Caco-2 (cell line): Measurements from ENCODE around the gene GRAMD2B. TPM values are rescaled to one million over a fixed set of nuclear protein-coding genes. Genes with fewer than 3 reads are reported as not detected.

Experiments
- BruUV-seq: library from RNA; stranded (reverse); fragments of 400-500 nt; replicated peaks from 2 replicates; lab custom pipeline; 2021; lab: Mats Ljungman, UMichigan
- CTCF ChIA-PET: fragments of 300-600 bp; sonication (Branson Sonifier 250); formaldehyde crosslinking; loops from one replicate; lab custom pipeline; 2022; ENCODE audit warnings: antibody characterized with exemption; lab: Charles Lee
- POLR2A ChIA-PET: fragments of 300-600 bp; sonication (Branson Sonifier 250); formaldehyde crosslinking; loops from one replicate; lab custom pipeline; 2022; ENCODE audit warnings: antibody characterized with exemption; lab: Charles Lee
- DNase-seq, 2 experiments: peaks; one replicate each; pipeline versions ENCODE4 v3.0.0 to v3.0.0-alpha.2; 2020 to 2022
- H3K27me3 ChIP-seq: replicated peaks from 2 replicates; pipeline ENCODE4 v1.6.0; 2011; ENCODE audit warnings: low read length; ENCODE audit not compliant: control insufficient read depth, insufficient read depth
- H3K36me3 ChIP-seq: 2 replicates; pipeline ENCODE4 v1.5.1; 2011; ENCODE audit warnings: low read length; ENCODE audit not compliant: control insufficient read depth, insufficient read depth
- H3K4me1 ChIP-seq: fragments of 250-450 bp; sonication (Bioruptor Pico); 2 replicates; pipeline ENCODE4 v1.5.1; 2020; ENCODE audit warnings: mild to moderate bottlenecking
- H3K4me3 ChIP-seq: 2 replicates; pipeline ENCODE4 v1.5.1; 2011; ENCODE audit warnings: low read depth, mild to moderate bottlenecking, control low read depth, low read length
- H3K9me3 ChIP-seq: fragments of 250-450 bp; sonication (Bioruptor Pico); 2 replicates; pipeline ENCODE4 v1.5.1; 2020; ENCODE audit warnings: mild to moderate bottlenecking, moderate library complexity
- H3K27ac Mint-ChIP-seq: one replicate; pipeline ENCODE4 v1.8.0; 2022; ENCODE audit warnings: mixed read lengths; ENCODE audit not compliant: unreplicated experiment
- H3K27me3 Mint-ChIP-seq: one replicate; pipeline ENCODE4 v1.8.0; 2022; ENCODE audit warnings: mixed read lengths; ENCODE audit not compliant: insufficient read depth, unreplicated experiment
- H3K36me3 Mint-ChIP-seq: one replicate; pipeline ENCODE4 v1.8.0; 2022; ENCODE audit warnings: mild to moderate bottlenecking, mixed read lengths; ENCODE audit not compliant: insufficient read depth, unreplicated experiment
- H3K4me1 Mint-ChIP-seq: one replicate; pipeline ENCODE4 v1.8.0; 2022; ENCODE audit warnings: low read depth, mixed read lengths; ENCODE audit not compliant: unreplicated experiment
- H3K4me3 Mint-ChIP-seq: one replicate; pipeline ENCODE4 v1.8.0; 2022; ENCODE audit warnings: mild to moderate bottlenecking, moderate library complexity, mixed read lengths; ENCODE audit not compliant: unreplicated experiment
- H3K9me3 Mint-ChIP-seq: one replicate; pipeline ENCODE4 v1.8.0; 2022; ENCODE audit warnings: mixed read lengths; ENCODE audit not compliant: unreplicated experiment
- intact Hi-C: fragments of 100-400 bp; cut with micrococcal nuclease; formaldehyde crosslinking; loops from one replicate; pipeline ENCODE4 v1.10.0; 2022; ENCODE audit not compliant: unreplicated experiment
- total RNA-seq: library from RNA; stranded (reverse); gene quantifications from 2 replicates; pipeline ENCODE4 v1.2.3, GENCODE V29; 2022
- TF ChIP-seq, protein P1 (sequence below), 2 experiments: fragments of 200-600 bp in 1 of 2; IDR thresholded peaks; 1 replicate in 1 of 2; 2 replicates in 1 of 2; pipeline versions ENCODE4 v1.5.1 to v1.8.0; 2011 to 2022; ENCODE audit warnings: antibody characterized with exemption in 1 of 2, control low read depth in 1 of 2, inconsistent platforms in 1 of 2, low read depth in 1 of 2, low read length in 1 of 2, mild to moderate bottlenecking in 1 of 2, moderate library complexity in 1 of 2; ENCODE audit not compliant: insufficient read depth in 1 of 2, severe bottlenecking in 1 of 2, unreplicated experiment in 1 of 2

GRAMD2B gene
- total RNA-seq, 1 experiment from 2014 or later = 3.0 TPM

DNA sequence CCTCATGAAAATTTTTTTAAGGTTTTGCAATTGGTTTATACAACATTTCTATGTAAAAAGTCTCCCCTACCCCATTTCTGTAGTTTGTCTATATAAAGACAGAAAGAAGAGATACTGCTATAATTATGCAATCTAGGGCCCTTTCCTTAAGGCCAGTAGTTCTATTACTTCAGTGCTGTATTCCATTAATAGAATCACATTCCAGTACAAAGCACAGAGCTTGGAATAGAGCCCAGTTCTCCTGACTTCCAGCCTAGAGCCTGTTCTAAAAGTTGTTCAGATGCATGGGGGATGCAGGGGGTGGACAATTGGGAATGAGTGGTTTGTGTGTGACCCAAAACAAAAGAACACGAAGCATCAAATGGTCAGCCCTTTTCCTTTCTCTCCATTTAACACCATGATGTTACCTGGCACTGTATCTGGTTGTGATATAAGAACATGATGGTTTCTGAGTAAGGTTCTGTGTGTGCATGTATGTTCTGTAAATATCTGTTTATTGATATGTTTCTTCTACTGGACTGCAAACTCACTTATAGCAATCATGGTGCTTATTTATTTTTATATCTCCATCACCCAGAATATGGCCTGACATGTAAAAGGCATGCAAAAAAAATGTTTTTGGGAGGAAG, 8.2 kb upstream of the GRAMD2B start:
- ChIA-PET POLR2A (no interaction called here), CTCF (no interaction called here)
- Mint-ChIP-seq H3K4me1 (no peaks in the 10 kb centered on the region), H3K9me3 (peaks cover 13% of the 10 kb centered on the region), H3K4me3 (no peak overlapping the region), H3K27me3 (no peaks in the 10 kb centered on the region), H3K36me3 (no peaks in the 10 kb centered on the region), H3K27ac (no peak overlapping the region)
- no peak for DNase-seq
- H3K4me3 ChIP-seq = no peak overlapping the region
- no peaks in the 10 kb centered on the region for H3K9me3 ChIP-seq
- BruUV-seq = no TSS peak
- no peaks in the 10 kb centered on the region for H3K36me3 ChIP-seq
- H3K27me3 ChIP-seq = no peaks in the 10 kb centered on the region
- TF ChIP-seq, protein P1, sequence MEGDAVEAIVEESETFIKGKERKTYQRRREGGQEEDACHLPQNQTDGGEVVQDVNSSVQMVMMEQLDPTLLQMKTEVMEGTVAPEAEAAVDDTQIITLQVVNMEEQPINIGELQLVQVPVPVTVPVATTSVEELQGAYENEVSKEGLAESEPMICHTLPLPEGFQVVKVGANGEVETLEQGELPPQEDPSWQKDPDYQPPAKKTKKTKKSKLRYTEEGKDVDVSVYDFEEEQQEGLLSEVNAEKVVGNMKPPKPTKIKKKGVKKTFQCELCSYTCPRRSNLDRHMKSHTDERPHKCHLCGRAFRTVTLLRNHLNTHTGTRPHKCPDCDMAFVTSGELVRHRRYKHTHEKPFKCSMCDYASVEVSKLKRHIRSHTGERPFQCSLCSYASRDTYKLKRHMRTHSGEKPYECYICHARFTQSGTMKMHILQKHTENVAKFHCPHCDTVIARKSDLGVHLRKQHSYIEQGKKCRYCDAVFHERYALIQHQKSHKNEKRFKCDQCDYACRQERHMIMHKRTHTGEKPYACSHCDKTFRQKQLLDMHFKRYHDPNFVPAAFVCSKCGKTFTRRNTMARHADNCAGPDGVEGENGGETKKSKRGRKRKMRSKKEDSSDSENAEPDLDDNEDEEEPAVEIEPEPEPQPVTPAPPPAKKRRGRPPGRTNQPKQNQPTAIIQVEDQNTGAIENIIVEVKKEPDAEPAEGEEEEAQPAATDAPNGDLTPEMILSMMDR (IDR thresholded peaks at IDR 0.05; ENCODE audit: insufficient read depth in 1 of 2, low read depth in 1 of 2, low read length in 1 of 2, severe bottlenecking in 1 of 2, unreplicated experiment in 1 of 2) = no peak
- 0 out of 2 replicates have a peak, but pooled peaks cover 6% of the 10 kb centered on the region for H3K4me1 ChIP-seq
- intact Hi-C loops = no loop called here

DNA sequence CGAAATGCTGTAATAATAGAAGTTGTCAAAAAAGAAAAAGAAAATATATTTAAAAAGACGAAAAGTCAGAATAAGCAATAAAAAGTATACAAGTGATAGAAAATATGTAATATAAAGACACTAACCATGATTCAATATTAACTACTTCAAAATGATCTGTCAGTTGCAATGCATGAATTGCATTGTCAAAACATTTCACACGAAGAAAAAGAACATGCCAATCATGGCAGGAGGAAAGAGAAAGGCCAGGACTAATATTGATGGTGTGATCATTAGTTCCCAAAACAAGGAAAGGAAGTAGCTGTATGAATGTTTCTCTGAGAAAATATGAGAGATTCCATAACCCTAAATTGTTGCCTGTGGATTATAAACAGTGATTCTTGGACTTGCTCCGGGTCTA, 7.4 kb upstream of the GRAMD2B start:
- H3K36me3 ChIP-seq = no peaks in the 10 kb centered on the region
- Mint-ChIP-seq H3K9me3 (peaks cover 13% of the 10 kb centered on the region), H3K4me1 (no peaks in the 10 kb centered on the region), H3K36me3 (no peaks in the 10 kb centered on the region), H3K4me3 (no peak overlapping the region), H3K27ac (no peak overlapping the region), H3K27me3 (no peaks in the 10 kb centered on the region)
- TF ChIP-seq, protein P1 (IDR thresholded peaks at IDR 0.05; ENCODE audit: insufficient read depth in 1 of 2, low read depth in 1 of 2, low read length in 1 of 2, severe bottlenecking in 1 of 2, unreplicated experiment in 1 of 2) = no peak
- no peaks in the 10 kb centered on the region for H3K27me3 ChIP-seq
- ChIA-PET CTCF (no interaction called here), POLR2A (no interaction called here)
- H3K9me3 ChIP-seq = no peaks in the 10 kb centered on the region
- H3K4me1 ChIP-seq = 0 out of 2 replicates have a peak, but pooled peaks cover 6% of the 10 kb centered on the region
- no peak overlapping the region for H3K4me3 ChIP-seq
- no TSS peak for BruUV-seq
- intact Hi-C loops = no loop called here
- no peak for DNase-seq

DNA sequence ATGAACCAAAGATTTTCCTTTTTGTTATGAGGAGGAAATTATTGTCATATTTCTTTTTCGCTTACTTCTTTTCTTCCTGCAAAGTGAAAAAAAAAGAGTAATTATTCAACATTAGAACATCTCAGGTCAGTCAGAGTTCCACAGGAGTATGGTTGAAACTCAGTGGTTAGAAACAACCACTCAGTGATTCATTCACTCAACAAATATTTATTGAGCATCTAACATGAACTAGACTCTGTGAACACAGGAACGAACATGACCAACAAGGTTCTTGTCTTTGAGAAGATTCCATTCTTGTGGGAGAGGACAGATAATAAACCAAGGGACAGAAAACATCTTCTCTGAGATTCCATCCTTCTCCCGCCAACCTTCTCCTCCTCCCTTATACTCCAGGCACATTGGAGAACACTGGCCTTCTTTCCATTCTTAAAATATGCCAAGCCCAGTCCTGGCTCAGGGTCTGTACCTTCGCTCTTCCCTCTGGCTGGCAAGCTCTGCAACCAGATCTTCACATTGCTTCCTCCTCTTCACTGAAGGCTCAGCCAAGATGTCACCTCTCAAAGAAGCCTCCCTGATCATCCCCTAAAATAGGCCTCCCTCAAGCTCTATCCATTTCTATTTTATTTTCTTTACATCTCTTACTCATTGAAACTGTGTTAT, 6.8 kb upstream of the GRAMD2B start:
- H3K9me3 ChIP-seq = no peaks in the 10 kb centered on the region
- Mint-ChIP-seq H3K4me3 (no peak overlapping the region), H3K36me3 (no peaks in the 10 kb centered on the region), H3K9me3 (peaks cover 7% of the 10 kb centered on the region), H3K4me1 (no peaks in the 10 kb centered on the region), H3K27ac (no peak overlapping the region), H3K27me3 (no peaks in the 10 kb centered on the region)
- TF ChIP-seq, protein P1 (IDR thresholded peaks at IDR 0.05; ENCODE audit: insufficient read depth in 1 of 2, low read depth in 1 of 2, low read length in 1 of 2, severe bottlenecking in 1 of 2, unreplicated experiment in 1 of 2) = no peak
- intact Hi-C loops = no loop called here
- no TSS peak for BruUV-seq
- H3K36me3 ChIP-seq = no peaks in the 10 kb centered on the region
- H3K4me3 ChIP-seq = no peak overlapping the region
- POLR2A ChIA-PET = no interaction called here
- CTCF ChIA-PET = no interaction called here
- no peaks in the 10 kb centered on the region for H3K27me3 ChIP-seq
- H3K4me1 ChIP-seq = 0 out of 2 replicates have a peak, but pooled peaks cover 6% of the 10 kb centered on the region
- DNase-seq = no peak
